ENCODE data around the gene DPP10.

GRCh38 chr2:115460008-115460407 is 1017.6 kb downstream of the DPP10 start:
- TF ChIP-seq POLR2A (IDR thresholded peaks at IDR 0.05) (no peak), POLR2AphosphoS5 (IDR thresholded peaks at IDR 0.05) (no peak)
